Urothelium cell line (cell line): ENCODE results near the gene RBM33.
A peak's percentile ranks its signal among the peaks of the same experiment; 100 is the strongest.

ENCODE experiments used
- DNase-seq: peaks from one replicate; pipeline ENCODE4 v3.0.0; 2011; ENCODE audit warnings: low spot score, mixed read lengths
- FAIRE-seq: peaks from 2 replicates; lab custom pipeline; 2011; peaks lifted over from hg19 to GRCh38; lab: Jason Lieb, UNC

RBM33 gene

GRCh38 chr7:155717010-155717744 is 72.7 kb downstream of the RBM33 start:
- DNase-seq (no peak), FAIRE-seq (no peak)

GRCh38 chr7:155721056-155721455 is 76.6 kb downstream of the RBM33 start:
- DNase-seq = no peak
- no peak for FAIRE-seq

GRCh38 chr7:155722118-155722517 is 77.7 kb downstream of the RBM33 start:
- FAIRE-seq (no peak), DNase-seq (no peak)

GRCh38 chr7:155722936-155723335 is 78.5 kb downstream of the RBM33 start:
- FAIRE-seq = no peak
- no peak for DNase-seq

GRCh38 chr7:155724327-155725005 is 80.0 kb downstream of the RBM33 start:
- DNase-seq = peak; percentile 1
- FAIRE-seq = no peak

GRCh38 chr7:155725006-155725355 is 80.5 kb downstream of the RBM33 start:
- FAIRE-seq (no peak), DNase-seq (no peak)

GRCh38 chr7:155727616-155728015 is 83.2 kb downstream of the RBM33 start:
- no peak for DNase-seq
- no peak for FAIRE-seq

- no peak for FAIRE-seq
- DNase-seq = no peak
Measured at GRCh38 chr7:155728116-155728515, 83.7 kb downstream of the RBM33 start.

GRCh38 chr7:155729847-155730246 is 85.4 kb downstream of the RBM33 start:
- DNase-seq (no peak), FAIRE-seq (no peak)

GRCh38 chr7:155731380-155731779 is 86.9 kb downstream of the RBM33 start:
- FAIRE-seq (no peak), DNase-seq (no peak)

- DNase-seq (no peak), FAIRE-seq (no peak)
Measured at GRCh38 chr7:155731871-155732270, 87.4 kb downstream of the RBM33 start.

GRCh38 chr7:155732286-155732685 is 87.8 kb downstream of the RBM33 start:
- no peak for FAIRE-seq
- DNase-seq = no peak

- DNase-seq (no peak), FAIRE-seq (no peak)
Measured at GRCh38 chr7:155733582-155734444, 89.4 kb downstream of the RBM33 start.

- DNase-seq (no peak), FAIRE-seq (no peak)
Measured at GRCh38 chr7:155734445-155734809, 90.0 kb downstream of the RBM33 start.

GRCh38 chr7:155735442-155736115 is 91.1 kb downstream of the RBM33 start:
- FAIRE-seq = no peak
- DNase-seq = no peak

- DNase-seq (no peak), FAIRE-seq (no peak)
Measured at GRCh38 chr7:155737590-155737989, 93.1 kb downstream of the RBM33 start.

GRCh38 chr7:155738104-155738503 is 93.6 kb downstream of the RBM33 start:
- FAIRE-seq (no peak), DNase-seq (no peak)

- DNase-seq (peak; percentile 3), FAIRE-seq (no peak)
Measured at GRCh38 chr7:155738652-155739537, 94.4 kb downstream of the RBM33 start.

GRCh38 chr7:155739538-155740143 is 95.2 kb downstream of the RBM33 start:
- FAIRE-seq (no peak), DNase-seq (no peak)

GRCh38 chr7:155741082-155741481 is 96.6 kb downstream of the RBM33 start:
- FAIRE-seq (no peak), DNase-seq (no peak)
